Caki2 (cell line): Measurements from ENCODE around the gene PAPLN. TPM values are rescaled to one million over a fixed set of nuclear protein-coding genes. Genes with fewer than 3 reads are reported as not detected.

ENCODE experiments used
- DNase-seq: peaks from one replicate; pipeline ENCODE4 v3.0.0-alpha.2; 2015; ENCODE audit warnings: low read depth
- in situ Hi-C: cut with HindIII; loops from 2 replicates; pipeline ENCODE4 v1.10.0; 2016; ENCODE audit warnings: low sequenced_read_pairs, low pct_unique_long_range_greater_than_20kb, mixed read lengths
- total RNA-seq: library from RNA; depleted of rRNA; stranded (reverse); fragments of >200 nt; shearing (Covaris generic); gene quantifications from 2 replicates; pipeline ENCODE4 v1.2.3, GENCODE V29; 2014; ENCODE audit warnings: low replicate concordance

The PAPLN gene
- total RNA-seq, 1 experiment from 2014 or later = 21.2 TPM

DNA sequence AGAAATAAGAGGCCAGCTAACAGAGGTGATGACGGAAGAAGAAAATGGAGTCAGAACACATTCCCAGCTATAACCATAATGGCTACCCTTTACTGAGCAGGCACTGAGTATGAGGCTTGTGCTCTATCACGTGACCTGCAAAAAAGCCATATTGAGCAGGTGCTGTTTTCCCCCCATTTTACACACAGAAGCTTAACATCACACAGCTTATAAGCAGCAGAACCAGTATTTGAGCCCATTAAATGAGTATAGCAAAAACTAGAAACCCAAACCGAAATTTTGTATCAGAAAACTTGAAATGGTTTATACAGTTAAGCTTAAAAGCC lies 28.4 kb downstream of the PAPLN start:
- in situ Hi-C loops = no loop called here
- DNase-seq = no peak

- no peak for DNase-seq
- in situ Hi-C loops = no loop called here
Observed at GRCh38 chr14:73266317-73266716, 29.0 kb downstream of the PAPLN start.

DNA sequence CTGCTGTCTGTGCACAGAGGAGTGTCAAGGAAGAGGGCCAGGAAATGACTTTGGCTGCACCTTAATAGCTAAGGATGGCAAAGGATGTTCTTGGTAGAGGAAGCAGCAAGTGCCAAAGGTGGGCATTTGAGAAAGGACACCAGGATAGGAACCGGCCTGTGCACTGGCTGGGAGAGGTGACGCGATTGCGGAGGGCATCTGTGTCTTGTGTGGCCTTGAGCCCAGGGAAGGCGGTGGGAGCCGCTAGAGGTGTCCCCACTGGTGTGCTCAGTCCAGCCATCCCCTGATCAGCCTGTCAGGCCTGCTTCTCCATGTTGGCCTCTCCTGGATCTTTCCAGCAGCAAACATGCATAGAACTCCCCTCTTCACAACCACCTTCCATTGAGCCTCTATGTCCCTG lies 30.2 kb downstream of the PAPLN start:
- no peak for DNase-seq
- in situ Hi-C loops = no loop called here

- DNase-seq = peak; percentile 81
- in situ Hi-C loops = no loop called here
Observed at GRCh38 chr14:73269729-73270531, 32.6 kb downstream of the PAPLN start.

- in situ Hi-C loops = no loop called here
- no peak for DNase-seq
Observed at GRCh38 chr14:73272393-73272792, 35.1 kb downstream of the PAPLN start.

DNA sequence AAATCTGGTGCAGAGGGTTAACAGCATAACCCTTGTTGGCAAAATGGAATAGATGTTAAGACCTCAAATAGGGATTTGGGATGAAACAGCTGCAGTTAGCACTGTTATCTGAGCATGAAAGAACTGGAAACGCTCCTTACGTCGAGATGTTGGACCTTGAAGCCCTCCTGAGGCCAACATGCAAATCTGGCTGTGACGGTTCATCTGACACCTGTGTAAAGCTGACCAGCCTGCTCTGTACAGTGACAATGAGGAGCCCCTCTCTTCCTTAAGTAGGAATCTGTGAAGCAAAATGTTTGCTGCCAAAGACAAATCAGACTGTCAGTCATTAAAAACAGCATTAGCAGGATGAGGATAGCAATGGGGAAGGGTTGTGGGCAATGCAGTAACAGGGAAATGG lies 36.5 kb downstream of the PAPLN start:
- DNase-seq = no peak
- in situ Hi-C loops = no loop called here

- in situ Hi-C loops = loop anchor here (25.0 kb wide), 1 partner anchor 185 kb away; the partner anchor contains the start of gene NUMB
- DNase-seq = no peak
Observed at GRCh38 chr14:73276836-73277235, 39.5 kb downstream of the PAPLN start.

- in situ Hi-C loops = loop anchor here (25.0 kb wide), 1 partner anchor 185 kb away; the partner anchor contains the start of gene NUMB
- DNase-seq = no peak
Observed at GRCh38 chr14:73277376-73277775, 40.1 kb downstream of the PAPLN start.

DNA sequence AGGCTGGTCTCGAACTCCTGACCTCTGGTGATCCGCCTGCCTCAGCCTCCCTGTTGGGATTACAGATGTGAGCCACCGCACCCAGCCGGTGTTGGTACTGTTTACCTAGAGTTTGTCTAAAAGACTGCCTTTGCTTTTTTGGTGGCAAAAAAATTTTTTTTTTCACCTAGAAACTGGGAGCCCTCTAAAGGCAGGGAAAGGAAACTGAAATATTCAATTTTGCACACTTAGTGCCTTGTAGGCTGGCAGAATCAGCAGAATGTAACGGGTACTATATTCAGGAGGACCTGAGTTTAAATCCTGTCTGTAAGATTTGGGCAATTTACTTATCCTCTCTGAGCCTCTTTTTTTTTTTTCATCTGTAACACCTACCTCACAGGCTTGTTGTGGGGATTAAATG lies 43.6 kb downstream of the PAPLN start:
- in situ Hi-C loops = loop anchor here (25.0 kb wide), 1 partner anchor 181 kb away; the partner anchor contains the start of gene NUMB
- DNase-seq = no peak

GRCh38 chr14:73283608-73284379 lies 46.5 kb downstream of the PAPLN start:
- in situ Hi-C loops = loop anchor here (25.0 kb wide), 1 partner anchor 179 kb away; the partner anchor contains the start of gene NUMB
- DNase-seq = peak; percentile 53

DNA sequence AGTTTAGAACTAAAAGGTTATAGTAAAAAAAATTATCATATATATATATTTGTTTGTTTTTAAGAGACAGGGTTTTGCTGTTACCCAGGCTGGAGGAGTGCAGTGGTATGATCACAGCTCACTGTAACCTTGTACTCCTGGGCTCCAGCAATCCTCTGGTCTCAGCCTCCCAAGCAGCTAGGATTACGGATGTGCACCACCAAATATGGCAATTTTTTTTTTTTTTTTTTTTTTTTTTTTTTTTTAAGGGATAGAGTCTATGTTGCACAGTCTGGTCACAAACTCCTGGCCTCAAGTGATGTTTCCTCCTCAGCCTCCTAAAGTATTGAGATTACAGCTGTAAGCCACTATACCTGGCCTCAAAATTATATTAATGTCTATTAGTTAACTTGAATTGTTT lies 48.7 kb downstream of the PAPLN start:
- no peak for DNase-seq
- in situ Hi-C loops = loop anchor here (25.0 kb wide), 1 partner anchor 176 kb away; the partner anchor contains the start of gene NUMB

- DNase-seq = no peak
- in situ Hi-C loops = loop anchor here (25.0 kb wide), 1 partner anchor 176 kb away; the partner anchor contains the start of gene NUMB
Observed at GRCh38 chr14:73286598-73286997, 49.3 kb downstream of the PAPLN start.

- in situ Hi-C loops = loop anchor here (25.0 kb wide), 1 partner anchor 175 kb away; the partner anchor contains the start of gene NUMB
- DNase-seq = no peak
Observed at GRCh38 chr14:73287071-73287470, 49.8 kb downstream of the PAPLN start.

- DNase-seq = no peak
- in situ Hi-C loops = loop anchor here (25.0 kb wide), 1 partner anchor 173 kb away; the partner anchor contains the start of gene NUMB
Observed at GRCh38 chr14:73289308-73289707, 52.0 kb downstream of the PAPLN start.

GRCh38 chr14:73289729-73290128 lies 52.4 kb downstream of the PAPLN start:
- no peak for DNase-seq
- in situ Hi-C loops = loop anchor here (25.0 kb wide), 1 partner anchor 173 kb away; the partner anchor contains the start of gene NUMB

- in situ Hi-C loops = loop anchor here (25.0 kb wide), 1 partner anchor 172 kb away; the partner anchor contains the start of gene NUMB
- no peak for DNase-seq
Observed at GRCh38 chr14:73290279-73290678, 53.0 kb downstream of the PAPLN start.

GRCh38 chr14:73293782-73294781 lies 56.8 kb downstream of the PAPLN start:
- in situ Hi-C loops = loop anchor here (25.0 kb wide), 1 partner anchor 168 kb away; the partner anchor contains the start of gene NUMB
- DNase-seq = no peak
